ENCODE results near the gene CLEC4M.

- TF ChIP-seq ZFP41 (tag by site-specific recombination; IDR thresholded peaks at IDR 0.05; ENCODE audit: borderline replicate concordance) (no peak), PRDM1 (tag by site-specific recombination; IDR thresholded peaks at IDR 0.05) (no peak), ZNF510 (tag by site-specific recombination; IDR thresholded peaks at IDR 0.05; ENCODE audit: insufficient replicate concordance) (no peak), ZNF530 (tag by site-specific recombination; IDR thresholded peaks at IDR 0.05; ENCODE audit: low read depth) (no peak)
- TF ChIP-seq, protein P1, sequence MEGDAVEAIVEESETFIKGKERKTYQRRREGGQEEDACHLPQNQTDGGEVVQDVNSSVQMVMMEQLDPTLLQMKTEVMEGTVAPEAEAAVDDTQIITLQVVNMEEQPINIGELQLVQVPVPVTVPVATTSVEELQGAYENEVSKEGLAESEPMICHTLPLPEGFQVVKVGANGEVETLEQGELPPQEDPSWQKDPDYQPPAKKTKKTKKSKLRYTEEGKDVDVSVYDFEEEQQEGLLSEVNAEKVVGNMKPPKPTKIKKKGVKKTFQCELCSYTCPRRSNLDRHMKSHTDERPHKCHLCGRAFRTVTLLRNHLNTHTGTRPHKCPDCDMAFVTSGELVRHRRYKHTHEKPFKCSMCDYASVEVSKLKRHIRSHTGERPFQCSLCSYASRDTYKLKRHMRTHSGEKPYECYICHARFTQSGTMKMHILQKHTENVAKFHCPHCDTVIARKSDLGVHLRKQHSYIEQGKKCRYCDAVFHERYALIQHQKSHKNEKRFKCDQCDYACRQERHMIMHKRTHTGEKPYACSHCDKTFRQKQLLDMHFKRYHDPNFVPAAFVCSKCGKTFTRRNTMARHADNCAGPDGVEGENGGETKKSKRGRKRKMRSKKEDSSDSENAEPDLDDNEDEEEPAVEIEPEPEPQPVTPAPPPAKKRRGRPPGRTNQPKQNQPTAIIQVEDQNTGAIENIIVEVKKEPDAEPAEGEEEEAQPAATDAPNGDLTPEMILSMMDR (tag by site-specific recombination; IDR thresholded peaks at IDR 0.05) = no peak
These were observed 40.8 kb upstream of the CLEC4M start for GRCh38 chr19:7722231-7722651.

All from HEK293 (cell line).